Natural killer cell (primary cell): ENCODE results near the gene TMEM125. TPM values are rescaled to one million over a fixed set of nuclear protein-coding genes. Genes with fewer than 3 reads are reported as not detected.

Experiments used
- ATAC-seq, 3 donors: fragments of 150-1000 bp in 2 of 3; fragments of 200-7000 bp in 1 of 3; cut with Tn5 transposase; 1 replicate in 1 of 3; 2 replicates in 2 of 3; pipeline ENCODE4 v1.10.0; 2021; ENCODE audit warnings: mild to moderate bottlenecking in 2 of 3, moderate library complexity in 2 of 3
- DNase-seq, 2 donors: peaks; one replicate each; pipeline versions ENCODE4 v3.0.0 to v3.0.0-alpha.2; 2013 to 2021; ENCODE audit warnings: mixed read lengths in 1 of 2
- H3K27ac ChIP-seq: one replicate; pipeline ENCODE4 v1.5.1; 2013; ENCODE audit warnings: mild to moderate bottlenecking, low read length
- H3K27me3 ChIP-seq: one replicate; pipeline ENCODE4 v1.6.1; 2013; ENCODE audit warnings: low read length; ENCODE audit not compliant: control insufficient read depth, insufficient read depth
- H3K36me3 ChIP-seq: one replicate; pipeline ENCODE4 v1.6.1; 2013; ENCODE audit warnings: low read length; ENCODE audit not compliant: control insufficient read depth, insufficient read depth
- H3K4me1 ChIP-seq: one replicate; pipeline ENCODE4 v1.6.1; 2013; ENCODE audit warnings: low read length; ENCODE audit not compliant: control insufficient read depth, insufficient read depth
- H3K4me3 ChIP-seq: one replicate; pipeline ENCODE4 v1.5.1; 2013; ENCODE audit warnings: low read length
- H3K9me3 ChIP-seq: one replicate; pipeline ENCODE4 v1.6.1; 2013; ENCODE audit warnings: low read length; ENCODE audit not compliant: control insufficient read depth, insufficient read depth
- H3K27ac Mint-ChIP-seq, 2 donors: one replicate each; pipeline ENCODE4 v1.8.0; 2022; ENCODE audit warnings: mild to moderate bottlenecking in 2 of 2, mixed read lengths in 2 of 2, moderate library complexity in 1 of 2
- H3K27me3 Mint-ChIP-seq, 2 donors: one replicate each; pipeline ENCODE4 v1.8.0; 2022; ENCODE audit warnings: low read depth in 2 of 2, mixed read lengths in 2 of 2
- H3K36me3 Mint-ChIP-seq: one replicate; pipeline ENCODE4 v1.8.0; 2022; ENCODE audit warnings: mixed read lengths
- H3K4me1 Mint-ChIP-seq, 2 donors: one replicate each; pipeline ENCODE4 v1.8.0; 2022; ENCODE audit warnings: mixed read lengths in 2 of 2
- H3K4me3 Mint-ChIP-seq: one replicate; pipeline ENCODE4 v1.8.0; 2022; ENCODE audit warnings: mild to moderate bottlenecking, moderate library complexity, mixed read lengths
- H3K9me3 Mint-ChIP-seq, 2 donors: one replicate each; pipeline ENCODE4 v1.8.0; 2022; ENCODE audit warnings: mixed read lengths in 2 of 2
- CTCF ChIP-seq: fragments of 200-600 bp; IDR thresholded peaks from one replicate; pipeline ENCODE4 v1.8.0; 2022; ENCODE audit warnings: antibody characterized with exemption
- WGBS: methylation state at CpG from one replicate; pipeline ENCODE4 v1.1.7; 2013; ENCODE audit warnings: missing lambda C conversion rate; ENCODE audit not compliant: insufficient coverage; 5-methylcytosine and 5-hydroxymethylcytosine counted together
- intact Hi-C: fragments of 100-400 bp; cut with micrococcal nuclease; formaldehyde crosslinking; loops from one replicate; pipeline ENCODE4 v1.14.2; 2022
- total RNA-seq, 4 donors: library from RNA; stranded (reverse); fragments of 120-200 nt in 1 of 4; gene quantifications; one replicate each; pipeline versions ENCODE4 v1.2.3 to v1.2.4, GENCODE V29; 2013 to 2022

TMEM125 gene
- total RNA-seq, 3 donors from 2014 or later (not counting 1 experiment from before 2014, with no cell fraction given) = not detected

GRCh38 chr1:43304314-43304681, 34.5 kb downstream of the TMEM125 start:
- Mint-ChIP-seq H3K4me3 (no peak overlapping the region), H3K27ac (no peak overlapping the region)
- intact Hi-C loops = no loop called here

GRCh38 chr1:43304771-43305300, 35.1 kb downstream of the TMEM125 start:
- H3K27me3 Mint-ChIP-seq = no peaks in the 10 kb centered on the region

More at GRCh38 chr1:43304314-43304681, 34.5 kb downstream of the TMEM125 start:
- Histone ChIP-seq H3K4me1 (peaks cover 9% of the 10 kb centered on the region), H3K36me3 (peaks cover under 1% of the 10 kb centered on the region), H3K9me3 (no peaks in the 10 kb centered on the region), H3K27ac (no peak overlapping the region), H3K4me3 (no peak overlapping the region), H3K27me3 (no peaks in the 10 kb centered on the region)
- no peak for ATAC-seq
- TF ChIP-seq CTCF = no peak
- 45% methylated on average over 8 of the region's 8 CpGs for WGBS
- peaks cover 6 to 17% of the 10 kb centered on the region in 2 donors for H3K4me1 Mint-ChIP-seq
- H3K9me3 Mint-ChIP-seq = no peaks in the 10 kb centered on the region
- no peaks in the 10 kb centered on the region for H3K36me3 Mint-ChIP-seq
- H3K27me3 Mint-ChIP-seq = no peaks in the 10 kb centered on the region
- no peak for DNase-seq

GRCh38 chr1:43305461-43305860, 35.7 kb downstream of the TMEM125 start:
- Mint-ChIP-seq H3K27ac (no peak overlapping the region), H3K4me1 (peaks cover 6 to 16% of the 10 kb centered on the region in 2 donors), H3K27me3 (no peaks in the 10 kb centered on the region), H3K9me3 (no peaks in the 10 kb centered on the region), H3K36me3 (no peaks in the 10 kb centered on the region), H3K4me3 (no peak overlapping the region)
- H3K4me1 ChIP-seq = peaks cover 2% of the 10 kb centered on the region
- no peaks in the 10 kb centered on the region for H3K9me3 ChIP-seq
- WGBS = 65% methylated on average over 3 of the region's 3 CpGs
- no peak overlapping the region for H3K4me3 ChIP-seq
- no peak for ATAC-seq
- no peak for DNase-seq
- no peaks in the 10 kb centered on the region for H3K27me3 ChIP-seq
- no peak overlapping the region for H3K27ac ChIP-seq
- H3K36me3 ChIP-seq = peaks cover 2% of the 10 kb centered on the region
- intact Hi-C loops = no loop called here
- no peak for TF ChIP-seq CTCF

More at GRCh38 chr1:43304771-43305300, 35.1 kb downstream of the TMEM125 start:
- H3K9me3 ChIP-seq = no peaks in the 10 kb centered on the region
- no peak overlapping the region for H3K4me3 ChIP-seq
- H3K36me3 ChIP-seq = peaks cover 2% of the 10 kb centered on the region
- Mint-ChIP-seq H3K27ac (no peak overlapping the region), H3K9me3 (no peaks in the 10 kb centered on the region), H3K4me1 (peaks cover 6 to 17% of the 10 kb centered on the region in 2 donors), H3K36me3 (no peaks in the 10 kb centered on the region), H3K4me3 (no peak overlapping the region)
- no peak overlapping the region for H3K27ac ChIP-seq
- DNase-seq (no peak), ATAC-seq (no peak)
- WGBS = 94% methylated on average over 46 of the region's 46 CpGs
- intact Hi-C loops = no loop called here
- TF ChIP-seq CTCF = no peak
- peaks cover 9% of the 10 kb centered on the region for H3K4me1 ChIP-seq
- H3K27me3 ChIP-seq = no peaks in the 10 kb centered on the region
